ENCODE measurements around the gene XPR1.

DNA sequence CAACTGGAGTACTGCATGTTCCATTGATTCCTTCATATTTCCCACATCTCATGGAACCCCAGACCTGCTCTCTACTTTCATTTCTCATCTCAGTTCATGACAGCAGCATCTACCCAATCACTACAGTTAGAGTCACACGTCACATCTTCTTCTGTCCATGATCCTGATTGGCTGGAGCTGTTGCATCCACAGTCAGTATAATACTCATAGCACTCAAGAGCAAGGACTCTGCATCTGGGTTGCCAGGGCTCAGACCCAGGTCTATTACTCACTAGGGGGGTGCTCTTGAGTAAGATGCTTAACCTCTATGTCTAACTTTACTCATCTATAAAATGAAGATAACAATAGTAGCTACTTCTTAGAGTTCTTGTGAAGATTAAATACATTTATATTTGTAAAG is 4.4 kb upstream of the XPR1 start:
- TF ChIP-seq, protein P1, sequence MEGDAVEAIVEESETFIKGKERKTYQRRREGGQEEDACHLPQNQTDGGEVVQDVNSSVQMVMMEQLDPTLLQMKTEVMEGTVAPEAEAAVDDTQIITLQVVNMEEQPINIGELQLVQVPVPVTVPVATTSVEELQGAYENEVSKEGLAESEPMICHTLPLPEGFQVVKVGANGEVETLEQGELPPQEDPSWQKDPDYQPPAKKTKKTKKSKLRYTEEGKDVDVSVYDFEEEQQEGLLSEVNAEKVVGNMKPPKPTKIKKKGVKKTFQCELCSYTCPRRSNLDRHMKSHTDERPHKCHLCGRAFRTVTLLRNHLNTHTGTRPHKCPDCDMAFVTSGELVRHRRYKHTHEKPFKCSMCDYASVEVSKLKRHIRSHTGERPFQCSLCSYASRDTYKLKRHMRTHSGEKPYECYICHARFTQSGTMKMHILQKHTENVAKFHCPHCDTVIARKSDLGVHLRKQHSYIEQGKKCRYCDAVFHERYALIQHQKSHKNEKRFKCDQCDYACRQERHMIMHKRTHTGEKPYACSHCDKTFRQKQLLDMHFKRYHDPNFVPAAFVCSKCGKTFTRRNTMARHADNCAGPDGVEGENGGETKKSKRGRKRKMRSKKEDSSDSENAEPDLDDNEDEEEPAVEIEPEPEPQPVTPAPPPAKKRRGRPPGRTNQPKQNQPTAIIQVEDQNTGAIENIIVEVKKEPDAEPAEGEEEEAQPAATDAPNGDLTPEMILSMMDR (IDR thresholded peaks at IDR 0.05): no peak
- no peak for TF ChIP-seq POLR2AphosphoS5 (IDR thresholded peaks at IDR 0.05)

Measured in gastroesophageal sphincter (tissue), 3 donors.